GM12878 (cell line): ENCODE measurements around the gene COMMD1.

Source experiments
- CTCF ChIP-seq, 3 experiments: IDR thresholded peaks in 2 of 3; conservative IDR thresholded peaks in 1 of 3; 2 replicates each; pipeline ENCODE4 v1.5.1; 2011; ENCODE audit warnings: low read depth in 3 of 3, low read length in 3 of 3, mild to moderate bottlenecking in 3 of 3, control low read depth in 2 of 3, moderate library complexity in 2 of 3, inconsistent platforms in 1 of 3, mixed read lengths in 1 of 3; ENCODE audit not compliant: control insufficient read depth in 2 of 3, insufficient read depth in 1 of 3; ENCODE audit errors: extremely low read depth in 1 of 3
- MTA2 ChIP-seq: fragments of 450-650 bp; IDR thresholded peaks from 2 replicates; pipeline ENCODE4 v1.6.1; 2016; ENCODE audit warnings: low read depth, mild to moderate bottlenecking, moderate library complexity

GRCh38 chr2:62014102-62014501, 108.6 kb downstream of the COMMD1 start:
- TF ChIP-seq CTCF (IDR thresholded peaks at IDR 0.05 in 2 of 3, conservative IDR thresholded peaks at IDR 0.05 in 1 of 3; ENCODE audit: control insufficient read depth in 2 of 3, extremely low read depth in 1 of 3, insufficient read depth in 1 of 3, low read depth in 3 of 3, low read length in 3 of 3) (no peak), MTA2 (no peak)
